GM18505 (cell line): Measurements from ENCODE around the gene DNAJC17.

Source experiments
- ATAC-seq: cut with Tn5 transposase; IDR thresholded peaks from one replicate; pipeline ENCODE4 v1.9.1; 2021; ENCODE audit not compliant: unreplicated experiment
- POLR2A ChIP-seq: IDR thresholded peaks from 4 replicates; pipeline ENCODE4 v1.6.1; 2011; ENCODE audit warnings: borderline replicate concordance; ENCODE audit not compliant: insufficient read depth, insufficient read length; ENCODE audit errors: extremely low read depth

The DNAJC17 gene

DNA sequence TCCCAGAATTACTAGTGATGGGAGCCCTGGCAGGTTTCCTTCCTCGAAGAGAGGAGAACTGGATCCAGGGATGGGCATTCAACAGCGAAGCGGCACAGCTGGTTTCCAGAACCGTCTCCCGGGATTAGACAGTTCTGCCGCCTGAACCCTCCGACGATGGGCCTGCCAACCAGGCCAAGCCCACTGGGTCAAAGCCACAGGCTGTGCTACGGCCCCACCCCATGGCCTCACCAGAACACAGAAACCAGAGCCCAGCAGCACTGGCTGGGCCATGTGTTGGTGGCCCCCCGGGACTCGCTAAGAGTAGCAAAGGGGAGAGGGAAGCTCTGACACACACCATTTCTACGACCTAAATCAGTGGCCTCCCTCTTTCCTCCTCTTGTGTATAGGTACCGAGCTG lies 35.3 kb downstream of the DNAJC17 start:
- no peak for TF ChIP-seq POLR2A
- no peak for ATAC-seq

DNA sequence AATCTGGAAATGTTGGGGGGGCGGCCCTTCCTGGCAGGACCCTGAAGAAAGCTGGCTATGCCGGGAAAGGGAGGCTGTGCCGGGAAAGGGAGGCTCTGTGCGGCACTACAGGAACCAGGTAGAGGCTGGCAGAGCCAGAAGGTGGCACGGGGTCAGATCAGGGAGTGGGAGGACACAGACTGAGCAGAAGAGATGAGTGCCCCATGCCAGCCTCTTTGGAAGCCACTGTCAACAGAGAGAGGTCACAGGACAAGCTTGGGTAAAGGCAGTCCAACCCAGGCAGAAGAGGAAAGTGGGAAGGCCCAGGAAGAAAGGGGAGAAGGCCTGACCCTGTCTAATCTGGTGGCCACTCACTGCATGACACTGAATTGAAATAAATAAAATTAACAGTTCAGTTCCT lies 36.0 kb downstream of the DNAJC17 start:
- no peak for TF ChIP-seq POLR2A
- ATAC-seq: no peak

DNA sequence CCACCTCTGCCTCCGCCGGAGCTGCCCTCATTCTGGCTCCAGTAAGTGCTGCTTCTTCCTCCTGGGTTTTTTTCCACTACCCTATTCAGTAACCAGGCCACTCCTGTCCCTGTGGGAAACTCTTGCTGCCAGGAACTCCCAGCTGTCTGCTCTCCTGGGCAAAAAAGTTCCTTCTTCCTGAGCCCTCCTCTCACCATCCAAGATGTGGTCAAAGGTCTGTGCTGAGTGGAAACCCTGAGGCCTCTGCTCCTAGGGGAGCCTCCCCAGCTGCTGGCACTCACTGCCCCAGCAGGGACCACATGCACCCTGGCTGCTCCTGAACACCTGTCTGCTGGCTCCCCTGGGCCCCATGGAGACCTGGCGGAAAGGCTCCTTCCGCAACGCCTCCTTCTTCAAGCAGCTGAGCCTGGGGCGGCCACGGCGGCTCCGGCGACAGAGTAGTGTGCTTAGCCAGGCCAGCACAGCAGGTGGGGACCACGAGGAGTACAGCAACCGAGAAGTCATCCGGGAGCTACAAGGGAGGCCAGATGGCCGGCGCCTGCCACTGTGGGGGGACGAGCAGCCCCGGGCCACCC lies 37.0 kb downstream of the DNAJC17 start:
- TF ChIP-seq POLR2A: no peak
- no peak for ATAC-seq

DNA sequence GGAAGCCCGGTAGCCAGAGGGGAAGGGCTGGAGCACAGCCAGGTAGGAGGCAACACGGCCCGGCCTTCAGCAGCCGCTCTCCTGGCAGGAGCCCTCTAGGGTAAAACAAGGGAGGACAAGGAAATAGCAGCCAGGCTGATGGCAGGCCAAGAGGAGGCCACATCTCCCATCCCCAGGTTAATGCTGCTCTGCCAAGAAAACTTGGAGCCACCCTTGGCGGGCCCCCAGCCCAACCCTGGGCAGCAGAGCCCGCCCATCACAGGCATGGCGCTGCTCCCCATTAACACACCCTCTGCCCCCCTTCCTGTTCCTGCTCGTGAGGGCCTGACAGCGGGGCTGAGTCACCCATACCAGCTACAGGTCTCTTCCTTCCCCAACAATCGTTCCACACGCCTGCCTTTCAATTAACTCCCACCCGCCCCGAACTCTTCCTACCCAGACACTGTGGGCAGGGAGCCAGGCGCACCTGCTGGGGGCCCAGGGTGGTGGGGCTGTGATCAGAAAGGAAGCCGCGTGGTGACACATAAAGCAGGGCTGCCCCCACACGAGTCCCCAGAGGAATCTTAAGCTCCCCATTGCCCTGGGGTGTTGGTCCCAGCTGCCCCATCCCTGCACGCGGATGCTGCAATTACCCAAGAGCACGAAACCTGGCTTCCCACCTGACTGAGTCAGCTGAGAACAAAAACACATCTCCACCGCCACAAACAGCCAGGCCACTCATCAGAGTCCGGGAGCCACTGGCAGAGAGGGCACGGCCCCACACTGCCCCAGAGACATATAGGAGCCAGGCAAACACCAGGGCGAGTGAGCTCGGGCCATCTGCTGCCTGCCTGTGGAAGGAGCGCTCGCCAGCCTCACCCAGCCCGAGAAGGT lies 37.8 kb downstream of the DNAJC17 start, which contains the start of gene C15orf62:
TSS of gene C15orf62 (plus strand) at position 707 of the 873 bp plus-strand sequence. CDS start 516 bp downstream, outside the sequence.
- TF ChIP-seq POLR2A: no peak
- ATAC-seq: peak; percentile 42

DNA sequence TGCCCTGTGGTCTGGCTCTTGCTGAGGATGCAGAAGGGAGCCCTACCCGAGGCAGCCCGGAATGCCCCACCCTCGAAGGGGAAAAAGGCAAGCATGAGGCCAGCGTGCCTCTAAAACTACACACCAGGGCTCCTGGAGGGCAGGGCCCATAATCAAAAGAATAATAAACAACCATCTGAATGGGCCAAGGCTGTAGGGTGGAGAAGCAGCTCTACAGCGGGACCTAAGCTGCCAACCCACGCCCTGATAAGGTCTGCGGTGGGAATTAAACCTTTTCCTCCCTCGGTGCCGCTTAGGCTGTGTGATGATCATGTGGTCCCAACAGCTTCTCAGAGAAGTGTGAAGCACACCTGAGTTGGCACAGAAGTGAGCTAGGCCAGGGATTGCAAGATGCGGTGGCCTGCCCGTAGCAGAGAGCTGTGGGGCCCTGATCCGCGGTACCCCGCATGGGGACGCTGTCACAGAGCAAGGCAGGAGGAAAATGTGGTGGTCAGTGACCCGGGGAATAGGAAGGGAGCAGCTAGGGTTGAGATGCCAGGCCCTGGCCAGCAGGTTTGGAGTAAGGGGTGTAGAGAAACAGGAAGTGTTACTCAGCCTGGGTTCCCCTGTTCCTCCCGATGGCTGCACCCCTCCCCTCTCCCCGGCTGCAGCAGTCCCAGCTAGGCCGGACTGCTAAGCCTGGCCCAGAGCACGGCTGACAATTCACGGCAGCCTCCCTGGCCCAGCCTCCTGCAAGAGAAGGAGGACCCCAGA lies 38.6 kb downstream of the DNAJC17 start:
- TF ChIP-seq POLR2A: no peak
- ATAC-seq: peak; percentile 5

DNA sequence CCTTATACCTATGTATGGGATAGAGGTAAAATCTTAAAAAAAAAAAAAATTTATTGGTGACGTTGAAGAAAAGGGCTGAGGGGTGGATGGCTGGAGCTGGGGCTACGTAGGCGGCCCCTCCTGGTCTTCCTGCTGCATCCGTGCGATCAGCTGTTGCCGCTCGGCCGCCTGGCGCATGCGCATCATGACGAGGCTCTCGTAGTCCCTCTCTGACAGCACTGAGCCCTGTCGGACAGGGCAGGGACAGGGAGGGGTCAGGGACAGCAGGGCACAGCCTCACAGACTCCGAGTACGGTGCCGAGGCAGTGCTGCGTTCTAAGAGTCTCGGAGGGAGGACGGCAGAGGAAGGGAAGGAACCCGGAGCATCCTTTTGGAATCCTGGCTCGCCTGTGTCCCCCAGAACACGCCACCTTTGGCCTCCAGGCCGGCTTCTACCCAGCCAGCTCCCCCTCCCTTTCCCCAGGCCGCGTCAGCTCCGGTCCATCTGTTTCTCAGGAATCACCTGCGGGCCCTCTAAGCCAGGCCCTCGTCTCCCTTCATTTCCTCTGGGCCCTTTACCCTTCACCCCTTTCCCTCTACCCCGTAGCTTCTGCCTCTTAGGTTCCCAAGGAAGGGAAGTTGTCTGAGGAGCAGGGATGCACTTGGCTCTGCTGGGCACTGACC lies 39.3 kb downstream of the DNAJC17 start:
- no peak for TF ChIP-seq POLR2A
- no peak for ATAC-seq

DNA sequence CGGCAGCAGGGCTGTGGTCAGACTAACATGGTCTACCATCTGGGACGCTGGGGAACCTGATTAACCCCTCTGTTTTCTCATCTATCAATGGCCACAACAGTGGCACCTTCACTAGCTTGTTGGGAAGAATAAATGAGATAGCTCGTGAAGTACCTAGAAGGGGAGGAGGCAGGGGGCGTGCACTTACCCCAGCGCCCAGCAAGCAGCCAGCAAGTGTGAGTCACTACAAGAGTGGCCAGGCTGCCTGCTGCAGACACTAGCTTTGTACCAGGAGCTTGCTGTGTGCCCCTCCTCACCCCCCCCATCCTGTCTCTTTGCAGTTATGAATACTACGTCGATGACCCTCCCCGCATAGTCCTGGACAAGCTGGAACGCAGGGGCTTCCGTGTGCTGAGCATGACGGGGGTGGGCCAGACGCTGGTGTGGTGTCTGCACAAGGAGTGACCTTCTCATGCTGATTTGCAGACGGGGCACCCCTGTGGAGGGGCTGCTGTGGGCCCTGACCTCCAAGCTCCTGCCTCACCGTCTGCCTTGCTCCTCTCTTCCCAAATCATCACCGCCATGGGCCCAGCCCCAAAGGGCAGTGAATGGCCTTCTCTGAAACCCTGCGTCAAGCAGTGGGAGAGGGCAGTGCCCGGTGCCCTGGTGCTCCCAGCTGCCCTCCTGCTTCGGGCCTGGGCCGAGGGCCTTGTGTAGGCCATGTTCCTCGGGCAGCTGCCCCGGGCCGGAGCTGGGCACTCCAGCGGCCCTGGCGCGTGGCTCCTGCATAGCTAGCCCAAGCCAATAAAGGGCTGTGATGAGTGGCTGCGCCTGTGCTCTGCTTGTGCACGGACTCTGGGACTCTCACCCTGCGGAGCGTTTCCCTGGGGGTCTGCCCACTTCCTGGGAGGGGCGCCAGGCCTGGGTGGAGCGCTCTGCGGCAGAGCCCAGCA lies 40.1 kb downstream of the DNAJC17 start:
- TF ChIP-seq POLR2A: no peak
- ATAC-seq: no peak

DNA sequence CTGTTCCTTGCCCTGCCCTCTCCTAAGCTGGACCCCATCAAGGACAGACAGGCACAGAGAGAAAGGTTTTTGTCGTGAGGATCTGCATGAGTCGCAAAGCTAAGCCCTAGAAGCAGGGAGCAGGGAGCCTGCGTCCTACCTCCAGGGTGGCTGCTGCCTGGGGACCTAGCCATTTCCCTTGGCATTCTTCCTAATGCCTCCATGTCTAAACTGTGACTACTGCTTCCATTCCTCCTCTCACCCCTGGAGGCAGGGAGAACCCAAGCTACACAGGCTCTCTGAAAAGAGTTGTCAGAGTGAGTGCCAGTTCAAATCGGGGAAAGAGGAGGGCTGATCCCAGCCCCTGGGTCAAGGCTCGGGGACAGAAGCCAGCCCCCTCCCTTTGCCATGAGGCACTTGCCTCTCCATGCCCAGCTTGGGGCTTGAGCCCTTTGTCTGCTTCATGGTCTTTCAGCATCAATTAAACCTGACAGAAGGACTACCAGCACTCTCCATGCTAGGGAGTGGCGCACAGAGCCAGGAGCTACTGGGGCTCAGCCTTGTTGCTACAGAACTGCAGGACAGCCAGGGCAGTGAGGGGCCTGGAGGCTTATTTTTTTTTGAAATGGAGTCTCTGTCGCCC lies 41.0 kb downstream of the DNAJC17 start:
- no peak for TF ChIP-seq POLR2A
- no peak for ATAC-seq

DNA sequence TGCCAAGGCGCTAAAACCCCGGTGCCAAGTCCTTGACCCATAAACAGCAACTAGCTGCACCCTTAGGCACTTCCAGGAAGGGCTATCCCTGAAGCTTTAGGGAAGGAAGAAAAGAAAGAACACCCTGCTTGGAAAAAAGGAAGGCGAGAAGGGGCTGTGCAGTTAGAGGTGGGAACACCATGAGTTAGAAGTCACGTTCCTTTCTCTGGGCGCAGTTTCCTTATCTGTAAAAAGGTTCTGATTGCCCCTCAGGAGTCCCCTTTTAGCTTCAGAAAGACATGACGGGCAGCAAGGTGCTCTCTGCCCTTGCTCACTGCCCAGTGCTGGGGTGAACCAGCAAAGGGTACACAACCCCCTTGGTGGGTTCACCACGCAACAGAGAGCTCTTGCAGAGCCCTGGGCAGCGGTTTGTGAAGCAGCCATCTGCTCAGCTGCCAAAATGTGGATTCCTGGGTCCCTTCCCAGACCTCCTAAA lies 42.6 kb downstream of the DNAJC17 start:
- ATAC-seq: no peak
- no peak for TF ChIP-seq POLR2A

DNA sequence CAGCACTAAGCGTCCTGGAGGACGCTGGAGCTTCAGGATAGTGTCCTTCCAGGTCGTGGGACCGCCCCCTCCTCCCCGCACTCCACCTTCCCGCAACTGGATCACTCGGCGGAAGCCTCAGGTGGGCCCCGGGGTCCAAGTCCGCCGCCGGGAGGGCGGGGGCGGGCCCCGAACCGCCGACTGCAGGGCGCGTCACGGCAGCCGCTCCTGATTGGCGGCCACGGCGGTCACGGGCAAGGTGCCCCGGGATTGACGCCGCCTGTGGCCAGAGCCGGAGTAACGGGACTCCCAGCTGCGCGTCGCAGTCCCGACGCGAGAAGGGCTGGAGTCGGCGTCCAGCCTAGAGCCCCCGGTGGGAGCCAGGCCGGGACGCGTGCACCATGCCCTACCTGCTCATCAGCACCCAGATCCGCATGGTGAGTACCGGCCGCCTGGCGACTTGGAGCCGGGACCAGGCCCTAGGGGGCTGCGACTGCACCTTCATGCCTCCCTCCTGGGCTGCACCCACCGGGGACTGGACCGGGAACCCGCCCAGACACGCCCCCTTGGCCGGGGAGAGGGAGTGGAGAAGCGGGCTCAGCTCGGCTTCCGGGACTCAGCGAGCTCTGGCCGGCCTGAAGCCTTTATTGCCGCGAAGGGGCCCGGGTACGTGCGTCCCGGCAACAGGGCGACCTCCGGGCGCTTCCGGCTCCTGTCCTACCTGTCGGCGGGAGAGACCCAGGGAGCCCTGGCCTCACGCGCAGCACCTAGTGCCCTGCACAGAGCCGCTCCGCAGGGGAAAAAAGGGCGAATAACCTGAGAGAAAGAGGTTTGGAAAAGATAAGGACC lies 43.3 kb downstream of the DNAJC17 start, which contains the start of gene GCHFR:
TSS of gene GCHFR (plus strand) at position 268 of the 828 bp plus-strand sequence. CDS start at position 381, 113 bp downstream.
- peak; percentile 81 for TF ChIP-seq POLR2A
- peak; percentile 50 for ATAC-seq
